Heart left ventricle (tissue), 13 donors: ENCODE results near the gene UGT1A9.

Experiments used
- POLR2A ChIP-seq, 2 donors: fragments of 450-650 bp; IDR thresholded peaks; one replicate each; pipeline ENCODE4 v1.6.1; 2017; ENCODE audit warnings: antibody characterized with exemption in 2 of 2, mild to moderate bottlenecking in 2 of 2, moderate library complexity in 2 of 2
- TF ChIP-seq, protein P1 (sequence below), 12 donors: fragments of 200-600 bp; sonication (generic) in 4 of 12; IDR thresholded peaks; one replicate each; pipeline versions ENCODE4 v1.5.0 to v1.8.0; 2018 to 2022; ENCODE audit warnings: antibody characterized with exemption in 12 of 12, mild to moderate bottlenecking in 5 of 12
- donor health status: ischemic (EF 13 %, LVEDD 7.1; RV severe dilation, severe dysfunction).
- donor health status: DM: no; HTN: yes; CAD: no.
- donor health status: DM: no; HTN: no; CAD: no.
- donor health status: ischemic (EF 25% LVEDD 6.9; RV normal size, moderate dysfunction).
- donor health status: ischemic (EF 25% LVEDD 5.7; RV mildly dilated, moderate dysfunction).
- donor health status: ischemic (EF 35%, LVEDD 5.7; RV mildly dilated, moderate dysfunction).
- donor health status: nonischemic (EF 11% LVEDD 7.7; RV severe dilation, severe dysfunction).
- donor health status: DM: yes; HTN: yes; CAD: no.
- donor health status: PGD.
- donor health status: ischemic (EF 29% LVEDD 5.4; RV normal size, mild dysfunction).
- donor health status: nonischemic (EF 23%, LVEDD 6.1; RV moderate dilation, normal function).

DNA sequence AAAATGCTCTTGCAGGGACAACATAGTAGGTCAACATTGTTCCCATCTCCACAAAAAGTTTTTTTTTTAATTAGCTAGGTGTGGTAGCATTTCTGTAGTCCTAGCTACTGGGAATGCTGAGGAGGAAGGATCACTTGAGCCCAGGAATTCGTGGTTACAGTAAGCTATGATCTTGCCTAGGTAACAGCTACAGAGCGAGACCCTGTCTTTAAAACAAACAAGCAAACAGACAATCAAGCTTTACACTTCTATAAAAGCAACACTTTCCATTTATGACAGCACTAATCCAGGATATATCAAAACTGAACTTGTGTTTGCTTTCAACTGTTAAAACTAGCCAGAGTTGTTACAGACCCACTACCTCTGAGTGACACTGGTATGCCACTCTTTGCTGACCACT, 69.2 kb downstream of the UGT1A9 start:
- TF ChIP-seq, protein P1, sequence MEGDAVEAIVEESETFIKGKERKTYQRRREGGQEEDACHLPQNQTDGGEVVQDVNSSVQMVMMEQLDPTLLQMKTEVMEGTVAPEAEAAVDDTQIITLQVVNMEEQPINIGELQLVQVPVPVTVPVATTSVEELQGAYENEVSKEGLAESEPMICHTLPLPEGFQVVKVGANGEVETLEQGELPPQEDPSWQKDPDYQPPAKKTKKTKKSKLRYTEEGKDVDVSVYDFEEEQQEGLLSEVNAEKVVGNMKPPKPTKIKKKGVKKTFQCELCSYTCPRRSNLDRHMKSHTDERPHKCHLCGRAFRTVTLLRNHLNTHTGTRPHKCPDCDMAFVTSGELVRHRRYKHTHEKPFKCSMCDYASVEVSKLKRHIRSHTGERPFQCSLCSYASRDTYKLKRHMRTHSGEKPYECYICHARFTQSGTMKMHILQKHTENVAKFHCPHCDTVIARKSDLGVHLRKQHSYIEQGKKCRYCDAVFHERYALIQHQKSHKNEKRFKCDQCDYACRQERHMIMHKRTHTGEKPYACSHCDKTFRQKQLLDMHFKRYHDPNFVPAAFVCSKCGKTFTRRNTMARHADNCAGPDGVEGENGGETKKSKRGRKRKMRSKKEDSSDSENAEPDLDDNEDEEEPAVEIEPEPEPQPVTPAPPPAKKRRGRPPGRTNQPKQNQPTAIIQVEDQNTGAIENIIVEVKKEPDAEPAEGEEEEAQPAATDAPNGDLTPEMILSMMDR (IDR thresholded peaks at IDR 0.05): no peak
- TF ChIP-seq POLR2A (IDR thresholded peaks at IDR 0.05): no peak
